Psoas muscle (tissue), 8 donors: ENCODE data around the gene FRAS1. TPM values are rescaled to one million over a fixed set of nuclear protein-coding genes. Genes with fewer than 3 reads are reported as not detected.

Experiments used
- ATAC-seq, 4 donors: fragments of 200-7000 bp; cut with Tn5 transposase; one replicate each; pipeline ENCODE4 v1.9.1; 2020; ENCODE audit warnings: moderate library complexity in 3 of 4, mild to moderate bottlenecking in 2 of 4
- DNase-seq, 2 donors: peaks; one replicate each; pipeline ENCODE4 v3.0.0-alpha.2; 2020
- H3K27ac ChIP-seq: fragments of 200-600 bp; one replicate; pipeline ENCODE4 v1.8.0; 2022
- H3K27me3 ChIP-seq, 3 donors: fragments of 200-600 bp in 1 of 3; one replicate each; pipeline versions ENCODE4 v1.6.1 to v1.8.0; 2013 to 2022; ENCODE audit warnings: low read length in 2 of 3, mild to moderate bottlenecking in 2 of 3, moderate library complexity in 1 of 3; ENCODE audit not compliant: insufficient read depth in 3 of 3
- H3K36me3 ChIP-seq, 2 donors: fragments of 200-600 bp in 1 of 2; one replicate each; pipeline versions ENCODE4 v1.6.1 to v1.8.0; 2013 to 2022; ENCODE audit warnings: low read depth in 1 of 2, mild to moderate bottlenecking in 1 of 2, moderate library complexity in 1 of 2; ENCODE audit not compliant: insufficient read depth in 1 of 2
- H3K4me1 ChIP-seq: fragments of 200-600 bp; one replicate; pipeline ENCODE4 v1.8.0; 2022
- H3K4me3 ChIP-seq: fragments of 200-600 bp; one replicate; pipeline ENCODE4 v1.8.0; 2022; ENCODE audit warnings: mild to moderate bottlenecking
- H3K9me3 ChIP-seq: fragments of 200-600 bp; one replicate; pipeline ENCODE4 v1.8.0; 2022
- WGBS, 3 donors: extraction: QIAGEN DNeasy Blood & Tissue Kit; methylation state at CpG; one replicate each; pipeline versions ENCODE4 v1.1.6 to v1.1.7; 2013; 5-methylcytosine and 5-hydroxymethylcytosine counted together
- intact Hi-C, 2 donors: fragments of 100-400 bp; cut with DNase I; formaldehyde crosslinking; loops; one replicate each; pipeline versions ENCODE4 v1.11.0 to v1.14.2; 2022
- polyA plus RNA-seq, 3 donors: library from polyadenylated mRNA; stranded (reverse); fragments of 200-250 nt; gene quantifications; one replicate each; pipeline ENCODE4 v1.2.3, GENCODE V29; 2013
- total RNA-seq, 4 donors: library from RNA; stranded (reverse); fragmentation: NEBNext Ultra II Directional in 2 of 4; extraction: Animal tissue kit (Norgen Biotek cat#: 25700) in 2 of 4; gene quantifications; one replicate each; pipeline versions ENCODE4 v1.2.1 to v1.2.4, GENCODE V29; 2021 to 2023
- TF ChIP-seq, protein P1 (sequence below): fragments of 200-600 bp; IDR thresholded peaks from one replicate; pipeline ENCODE4 v1.8.0; 2022; ENCODE audit warnings: antibody characterized with exemption
- donor health status: healthy with polysubstance abuse.
- donor health status: DM: no; HTN: no; CAD: no; lungs with moderate emphysema.
- donor health status: Bipolar disorder and iron deficiency.
- donor health status: healthy.
- donor health status: DM: yes; HTN: yes; CAD: no.
- donor health status: DM: no; HTN: no; CAD: no.
- donor health status: DM: no; HTN: no; CAD: no.
- donor health status: DM: yes; HTN: yes; CAD: no.

The FRAS1 gene
- total and polyA plus RNA-seq, 7 donors, result 0.08 to 3.0 (median 0.42) TPM

DNA sequence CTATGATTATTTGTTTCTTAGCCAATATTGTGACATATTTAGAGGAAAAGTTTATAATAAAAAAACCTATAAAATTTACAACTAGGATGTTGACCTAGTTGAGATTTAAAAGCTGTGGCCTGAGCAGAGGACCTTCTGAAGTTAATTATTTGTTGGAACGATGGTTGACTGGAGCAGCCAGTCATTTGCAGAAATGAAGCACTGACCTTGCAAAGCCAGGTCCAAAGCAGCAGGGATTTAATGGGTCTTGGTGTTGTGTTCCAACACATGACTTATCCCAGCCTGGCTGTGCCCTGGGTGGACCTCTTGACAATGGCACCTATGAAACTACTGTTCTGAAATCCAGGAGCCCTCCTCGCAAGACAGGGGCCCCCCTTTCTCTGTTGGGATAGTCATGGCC, 235.2 kb downstream of the FRAS1 start:
- Histone ChIP-seq H3K4me1 (peaks cover 6% of the 10 kb centered on the region), H3K36me3 (no peaks in the 10 kb centered on the region), H3K27me3 (no peaks in the 10 kb centered on the region), H3K27ac (no peak overlapping the region), H3K4me3 (no peak overlapping the region), H3K9me3 (no peaks in the 10 kb centered on the region)
- intact Hi-C loops, result no loop called here
- TF ChIP-seq, protein P1, sequence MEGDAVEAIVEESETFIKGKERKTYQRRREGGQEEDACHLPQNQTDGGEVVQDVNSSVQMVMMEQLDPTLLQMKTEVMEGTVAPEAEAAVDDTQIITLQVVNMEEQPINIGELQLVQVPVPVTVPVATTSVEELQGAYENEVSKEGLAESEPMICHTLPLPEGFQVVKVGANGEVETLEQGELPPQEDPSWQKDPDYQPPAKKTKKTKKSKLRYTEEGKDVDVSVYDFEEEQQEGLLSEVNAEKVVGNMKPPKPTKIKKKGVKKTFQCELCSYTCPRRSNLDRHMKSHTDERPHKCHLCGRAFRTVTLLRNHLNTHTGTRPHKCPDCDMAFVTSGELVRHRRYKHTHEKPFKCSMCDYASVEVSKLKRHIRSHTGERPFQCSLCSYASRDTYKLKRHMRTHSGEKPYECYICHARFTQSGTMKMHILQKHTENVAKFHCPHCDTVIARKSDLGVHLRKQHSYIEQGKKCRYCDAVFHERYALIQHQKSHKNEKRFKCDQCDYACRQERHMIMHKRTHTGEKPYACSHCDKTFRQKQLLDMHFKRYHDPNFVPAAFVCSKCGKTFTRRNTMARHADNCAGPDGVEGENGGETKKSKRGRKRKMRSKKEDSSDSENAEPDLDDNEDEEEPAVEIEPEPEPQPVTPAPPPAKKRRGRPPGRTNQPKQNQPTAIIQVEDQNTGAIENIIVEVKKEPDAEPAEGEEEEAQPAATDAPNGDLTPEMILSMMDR, result no peak
- ATAC-seq, result peak in 3 of 4 donors; percentile 21 to 44 (median 32)
- no peak for DNase-seq
- 39 to 58% (median 53%) methylated on average over 2 of the region's 2 CpGs for WGBS, 3 donors

- TF ChIP-seq, protein P1, result no peak
- Histone ChIP-seq H3K27ac (no peak overlapping the region), H3K4me3 (no peak overlapping the region), H3K9me3 (no peaks in the 10 kb centered on the region), H3K27me3 (no peaks in the 10 kb centered on the region), H3K4me1 (peaks cover 6% of the 10 kb centered on the region), H3K36me3 (no peaks in the 10 kb centered on the region)
- ATAC-seq (no peak), DNase-seq (no peak)
- intact Hi-C loops, result no loop called here
- WGBS, 3 donors, result 80 to 87% (median 81%) methylated on average over 2 of the region's 2 CpGs
These were observed 235.7 kb downstream of the FRAS1 start for GRCh38 chr4:78292856-78293255.

DNA sequence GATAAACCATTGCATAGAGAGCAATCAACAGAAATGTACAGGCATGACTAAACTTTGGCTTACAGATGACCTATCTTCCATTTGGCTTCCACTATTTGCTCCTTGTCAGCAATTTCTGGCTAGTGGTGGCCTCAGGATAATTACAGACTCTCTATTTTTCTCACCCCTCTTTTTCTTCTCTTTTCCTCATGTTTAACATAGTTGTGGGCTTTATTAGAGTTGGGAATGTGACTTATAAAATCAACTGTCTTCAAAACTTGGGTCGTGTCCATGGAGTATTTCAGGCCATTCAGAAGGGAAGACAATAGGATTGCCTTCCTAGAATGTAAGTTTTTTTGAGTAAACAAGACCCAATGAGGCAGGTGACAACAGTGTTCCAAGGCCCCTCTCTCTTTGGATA, 236.2 kb downstream of the FRAS1 start:
- TF ChIP-seq, protein P1, result no peak
- Histone ChIP-seq H3K4me3 (no peak overlapping the region), H3K27ac (no peak overlapping the region), H3K9me3 (no peaks in the 10 kb centered on the region), H3K27me3 (no peaks in the 10 kb centered on the region), H3K4me1 (peaks cover 6% of the 10 kb centered on the region), H3K36me3 (no peaks in the 10 kb centered on the region)
- WGBS, 3 donors, result 25 to 48% (median 31%) methylated on average over 1 of the region's 1 CpG
- intact Hi-C loops, result no loop called here
- no peak for ATAC-seq
- no peak for DNase-seq

DNA sequence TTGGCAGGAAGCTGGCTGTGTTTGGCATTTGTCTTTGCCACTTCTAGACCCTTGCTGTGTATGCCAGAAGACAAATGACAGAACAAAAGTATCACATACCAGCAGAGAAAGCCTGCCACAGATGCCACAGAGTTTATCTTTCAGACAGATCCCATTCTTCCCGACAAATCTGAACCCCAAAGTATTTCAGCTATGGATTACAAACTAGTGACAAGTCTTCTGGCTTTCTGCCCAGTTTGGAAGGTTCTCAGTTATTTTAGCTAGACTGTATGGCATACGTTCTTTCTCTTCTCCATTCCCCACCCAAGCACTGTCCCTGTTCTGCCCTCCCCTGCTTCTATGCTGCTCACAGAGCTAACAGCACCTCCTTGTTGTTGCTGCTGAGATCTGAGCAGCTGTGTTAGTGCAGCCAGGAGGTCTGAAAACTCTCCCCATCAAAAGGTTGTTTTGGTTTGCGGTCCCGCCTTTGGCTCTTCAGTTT, 236.7 kb downstream of the FRAS1 start:
- intact Hi-C loops, result no loop called here
- peak in 3 of 4 donors; percentile 46 to 63 (median 60) for ATAC-seq
- TF ChIP-seq, protein P1, result no peak

GRCh38 chr4:78296261-78296660, 239.1 kb downstream of the FRAS1 start:
- DNase-seq (no peak), ATAC-seq (no peak)
- TF ChIP-seq, protein P1, result no peak
- H3K36me3 ChIP-seq, result no peaks in the 10 kb centered on the region
- H3K27ac ChIP-seq, result no peak overlapping the region
- H3K4me1 ChIP-seq, result peaks cover 6% of the 10 kb centered on the region
- no peaks in the 10 kb centered on the region for H3K27me3 ChIP-seq
- intact Hi-C loops, result no loop called here
- 87 to 95% (median 94%) methylated on average over 3 of the region's 3 CpGs for WGBS, 3 donors
- H3K9me3 ChIP-seq, result no peaks in the 10 kb centered on the region
- H3K4me3 ChIP-seq, result no peak overlapping the region

More for the DNA sequence above, 236.7 kb downstream of the FRAS1 start:
- DNase-seq, result no peak
- no peak overlapping the region for H3K4me3 ChIP-seq
- H3K4me1 ChIP-seq, result peaks cover 6% of the 10 kb centered on the region
- H3K9me3 ChIP-seq, result no peaks in the 10 kb centered on the region
- H3K27ac ChIP-seq, result no peak overlapping the region
- 20 to 36% (median 29%) methylated on average over 4 of the region's 4 CpGs for WGBS, 3 donors
- H3K27me3 ChIP-seq, result no peaks in the 10 kb centered on the region
- no peaks in the 10 kb centered on the region for H3K36me3 ChIP-seq
